Myocyte (in vitro differentiated cells): ENCODE data around the gene AGAP1. TPM values are rescaled to one million over a fixed set of nuclear protein-coding genes. Genes with fewer than 3 reads are reported as not detected.

Source experiments
- DNase-seq: peaks from one replicate; pipeline ENCODE4 v3.0.0-alpha.2; 2012; ENCODE audit warnings: low read depth
- total RNA-seq: library from RNA; depleted of rRNA; stranded (reverse); fragments of >200 nt; gene quantifications from 2 replicates; pipeline ENCODE4 v1.2.3, GENCODE V29; 2014

The AGAP1 gene
- total RNA-seq, 1 donor from 2014 or later: 15.5 TPM

- DNase-seq: no peak
Observed at GRCh38 chr2:235530735-235531134, 36.9 kb downstream of the AGAP1 start.

DNA sequence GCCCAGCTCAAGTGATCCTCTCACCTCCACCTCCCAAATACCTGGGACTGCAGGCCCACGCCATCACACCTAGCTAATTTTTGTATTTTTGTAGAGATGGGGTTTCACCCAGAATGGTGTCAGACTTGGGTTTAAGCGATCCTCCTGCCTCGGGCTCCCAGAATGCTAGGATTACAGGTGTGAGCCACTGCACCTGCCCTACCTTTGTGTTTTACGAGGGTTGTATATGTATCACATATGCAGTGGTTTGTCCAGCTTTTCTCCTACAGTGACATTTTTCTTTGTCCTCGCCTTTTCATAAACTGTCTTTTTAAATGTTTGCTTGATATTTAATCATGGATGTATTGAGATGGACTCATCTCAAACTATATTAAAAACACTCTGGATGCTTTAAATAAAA is 38.5 kb downstream of the AGAP1 start:
- DNase-seq: no peak

- DNase-seq: no peak
Observed at GRCh38 chr2:235533198-235533597, 39.4 kb downstream of the AGAP1 start.

DNA sequence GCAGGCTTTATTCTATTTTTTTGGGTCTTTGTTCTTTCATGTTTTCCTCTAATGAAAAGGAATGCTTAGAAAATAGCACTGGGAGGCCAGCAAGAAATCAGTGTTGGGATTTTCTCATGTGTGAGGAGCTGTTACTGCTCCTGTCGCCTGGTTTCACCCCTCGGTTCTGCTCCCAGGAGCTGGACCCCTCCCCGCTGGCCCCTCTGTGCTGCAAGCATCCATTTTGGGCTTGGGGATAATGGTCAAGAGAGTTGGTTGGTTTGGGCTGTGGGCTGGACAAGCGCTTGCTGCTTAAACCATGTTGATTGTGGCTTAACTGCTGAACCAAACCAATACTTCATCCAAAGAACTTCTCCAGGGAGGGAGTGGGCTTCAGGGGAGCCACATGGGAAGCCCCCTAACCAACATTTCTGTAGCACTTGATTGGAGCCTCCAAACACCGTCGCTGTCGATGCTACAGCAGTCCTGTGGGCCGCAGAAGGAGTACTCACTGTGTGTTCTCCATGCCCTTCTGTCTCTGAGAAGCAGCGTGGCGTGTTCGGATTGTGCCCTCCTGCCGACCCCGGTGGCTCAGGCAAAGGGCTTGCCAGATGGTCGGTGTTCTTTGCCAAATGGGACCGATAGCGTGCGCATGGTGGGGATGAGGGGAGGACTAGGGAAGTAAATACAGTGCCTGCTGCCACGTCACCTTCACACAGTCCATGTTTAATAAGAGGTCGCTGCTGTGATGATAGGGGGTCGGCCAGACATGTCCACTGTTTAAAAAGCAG is 40.0 kb downstream of the AGAP1 start:
- DNase-seq: no peak

GRCh38 chr2:235534678-235535422 is 41.0 kb downstream of the AGAP1 start:
- no peak for DNase-seq

- no peak for DNase-seq
Observed at GRCh38 chr2:235535423-235536130, 41.7 kb downstream of the AGAP1 start.

DNA sequence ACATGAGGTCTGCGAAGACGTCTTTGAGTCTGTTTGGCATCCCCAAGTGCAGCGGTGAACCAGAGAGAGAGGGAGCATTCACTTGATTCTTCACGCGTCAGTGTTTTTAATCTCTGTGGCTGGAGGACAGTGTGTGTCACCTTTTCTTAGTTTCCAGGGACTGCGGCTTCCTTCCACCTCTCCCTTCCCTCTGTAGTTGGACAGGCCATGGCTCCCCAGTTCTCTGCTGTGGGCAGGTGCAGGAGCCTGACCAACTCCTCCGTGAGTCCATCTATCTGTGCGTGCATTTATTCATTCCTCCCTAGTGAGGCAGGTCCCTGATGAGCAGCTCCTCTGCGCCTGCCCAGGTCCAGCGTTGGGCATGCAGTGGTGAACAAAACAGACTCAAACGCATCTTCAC is 42.9 kb downstream of the AGAP1 start:
- no peak for DNase-seq

GRCh38 chr2:235537186-235537585 is 43.3 kb downstream of the AGAP1 start:
- no peak for DNase-seq

DNA sequence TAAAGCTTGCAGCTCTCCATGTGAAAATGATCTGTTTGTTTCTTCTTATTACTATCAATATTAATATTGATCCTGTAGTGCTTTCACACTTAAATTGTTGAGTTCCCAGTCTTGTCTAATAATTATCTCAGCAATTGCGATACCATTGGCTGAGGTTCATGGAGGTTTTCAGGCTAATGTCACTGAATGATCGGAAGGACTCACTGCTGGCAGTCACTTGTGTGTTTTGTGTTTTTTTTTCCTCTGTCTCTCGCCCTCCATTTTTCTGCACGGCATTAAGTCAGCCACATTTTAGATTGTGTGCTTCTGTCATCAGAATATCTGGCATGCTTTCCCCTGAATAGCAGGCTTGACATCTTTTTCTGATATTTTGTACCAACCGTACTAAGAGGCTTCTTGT is 43.7 kb downstream of the AGAP1 start:
- DNase-seq: no peak

GRCh38 chr2:235538144-235538639 is 44.3 kb downstream of the AGAP1 start:
- DNase-seq: no peak

DNA sequence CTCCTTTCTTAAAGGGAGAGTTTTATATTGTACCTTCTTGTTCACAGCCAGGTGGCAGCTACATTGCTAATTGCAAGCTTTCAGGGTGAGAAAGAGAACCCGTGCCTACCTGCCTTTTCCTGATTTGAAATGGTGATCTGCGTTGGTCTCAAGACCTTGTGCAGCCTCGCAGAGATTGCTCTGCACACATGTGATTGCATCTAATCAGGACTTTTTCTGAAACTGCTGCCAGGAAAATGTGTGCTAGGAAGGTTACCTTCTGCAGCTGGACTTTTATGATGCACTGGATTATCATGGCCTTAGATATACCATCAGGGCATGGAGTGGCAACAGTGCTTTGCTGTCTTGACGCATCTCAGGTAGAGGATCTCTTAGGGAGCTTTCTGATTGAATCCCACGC is 45.1 kb downstream of the AGAP1 start:
- DNase-seq: no peak

GRCh38 chr2:235539773-235540172 is 45.9 kb downstream of the AGAP1 start:
- no peak for DNase-seq

- DNase-seq: no peak
Observed at GRCh38 chr2:235541016-235541415, 47.2 kb downstream of the AGAP1 start.

DNA sequence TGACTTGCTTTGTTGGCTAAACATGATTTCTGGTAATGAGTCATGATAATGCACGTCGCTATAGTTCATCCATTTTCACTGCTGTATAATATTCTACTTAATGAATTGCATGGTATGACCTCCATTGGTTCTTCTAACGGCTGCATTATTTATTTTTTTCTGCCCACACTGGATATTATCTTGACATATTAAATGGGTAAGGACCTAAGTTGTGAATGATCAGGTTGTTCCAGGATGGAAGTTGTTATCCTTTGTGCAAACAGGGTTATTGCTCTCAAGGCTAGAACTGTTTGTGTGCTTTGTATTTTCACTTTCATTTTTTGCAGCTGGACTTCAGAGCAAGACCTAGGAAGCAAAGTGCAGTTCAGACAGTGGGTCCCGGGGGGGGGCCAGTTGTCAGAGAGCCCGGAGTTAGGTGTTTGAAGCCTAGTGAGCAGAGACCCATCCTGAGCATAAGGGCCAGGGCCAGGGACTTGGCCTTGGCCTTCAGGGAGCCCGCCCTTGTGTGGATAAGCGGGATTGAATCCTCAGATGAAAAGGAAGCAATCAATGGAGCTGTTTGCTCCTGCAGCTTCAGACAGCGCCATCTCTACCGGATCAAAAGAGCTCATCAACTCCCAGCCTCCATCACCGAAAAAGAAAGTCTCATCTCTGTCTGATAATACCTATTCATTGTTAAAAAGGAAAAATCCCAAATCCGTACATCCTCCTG is 48.2 kb downstream of the AGAP1 start:
- no peak for DNase-seq

- no peak for DNase-seq
Observed at GRCh38 chr2:235542733-235543127, 48.9 kb downstream of the AGAP1 start.

- DNase-seq: no peak
Observed at GRCh38 chr2:235543128-235543750, 49.4 kb downstream of the AGAP1 start.

- DNase-seq: no peak
Observed at GRCh38 chr2:235543851-235544688, 50.2 kb downstream of the AGAP1 start.

GRCh38 chr2:235544689-235544969 is 50.8 kb downstream of the AGAP1 start:
- DNase-seq: no peak

DNA sequence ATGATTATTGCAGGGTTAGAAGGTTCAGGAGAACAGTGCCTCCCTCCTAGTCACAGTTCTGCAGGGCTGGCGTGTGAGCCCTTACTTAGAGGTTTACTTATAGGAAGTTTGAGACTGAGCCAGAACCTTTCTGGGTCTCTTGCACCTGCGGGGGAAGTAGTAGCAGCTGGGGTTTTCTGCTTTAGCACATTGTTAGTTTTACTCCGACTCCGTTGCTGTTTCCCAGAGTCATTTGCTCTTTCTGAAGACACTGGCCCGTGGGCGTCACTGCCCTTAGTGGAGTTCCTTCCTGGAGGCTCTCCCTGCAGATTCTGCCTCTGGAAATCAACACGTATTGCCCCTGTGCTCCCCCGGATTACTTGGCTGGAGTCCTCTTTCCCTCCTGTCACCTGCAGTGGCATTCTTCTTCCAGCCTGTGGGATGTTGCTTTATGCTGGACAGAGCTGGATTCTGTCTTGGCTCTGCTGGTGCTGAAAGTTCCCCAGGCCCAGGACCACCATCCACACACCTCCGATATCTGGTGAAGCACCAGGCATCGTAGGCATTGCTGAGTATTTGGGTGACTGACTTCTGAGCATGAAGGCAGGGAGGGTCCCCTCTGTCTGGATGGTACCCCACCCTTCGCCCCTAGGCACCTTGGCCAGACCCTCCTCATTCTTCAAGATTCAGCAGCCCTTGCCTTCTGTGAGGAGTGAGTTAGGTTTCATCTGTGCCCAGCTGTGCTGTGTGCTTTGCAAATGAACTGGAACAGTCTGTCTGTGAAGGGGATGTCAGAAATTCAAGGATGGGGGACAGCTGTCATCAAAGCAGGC is 51.7 kb downstream of the AGAP1 start:
- DNase-seq: no peak

GRCh38 chr2:235546151-235546435 is 52.2 kb downstream of the AGAP1 start:
- no peak for DNase-seq
